Body of pancreas (tissue), 4 donors: ENCODE results near the gene MACROH2A1. TPM values are rescaled to one million over a fixed set of nuclear protein-coding genes. Genes with fewer than 3 reads are reported as not detected.

Experiments used
- ATAC-seq: fragments of 150-250 bp; one replicate; pipeline ENCODE4 v1.9.1; 2016
- DNase-seq, 4 donors: peaks; one replicate each; pipeline ENCODE4 v3.0.0-alpha.2; 2019
- H3K27ac ChIP-seq, 4 donors: fragments of 200-600 bp; sonication (generic); 1 replicate in 3 of 4; 2 replicates in 1 of 4; pipeline versions ENCODE4 v1.5.1 to v1.6.1; 2016 to 2019; ENCODE audit warnings: mild to moderate bottlenecking in 1 of 4, mixed read lengths in 1 of 4, moderate library complexity in 1 of 4
- H3K27me3 ChIP-seq, 2 donors: fragments of 200-600 bp; sonication (generic); one replicate each; pipeline ENCODE4 v1.6.0; 2016; ENCODE audit warnings: mild to moderate bottlenecking in 1 of 2
- H3K36me3 ChIP-seq, 2 donors: fragments of 200-600 bp; sonication (generic); replicated peaks in 1 of 2; 2 replicates each; pipeline ENCODE4 v1.5.1; 2016; ENCODE audit warnings: low read depth in 2 of 2; ENCODE audit not compliant: insufficient read depth in 1 of 2
- H3K4me1 ChIP-seq: fragments of 200-600 bp; sonication (generic); one replicate; pipeline ENCODE4 v1.6.0; 2016
- H3K4me3 ChIP-seq, 2 donors: fragments of 200-600 bp; sonication (generic); 1 replicate in 1 of 2; 2 replicates in 1 of 2; pipeline ENCODE4 v1.5.1; 2016 to 2019
- H3K9me3 ChIP-seq, 3 donors: fragments of 200-600 bp; sonication (generic); 1 replicate in 2 of 3; 2 replicates in 1 of 3; pipeline ENCODE4 v1.5.1; 2016
- CTCF ChIP-seq, 7 experiments: fragments of 450-650 bp in 4 of 7; fragments of 200-600 bp in 3 of 7; sonication (generic) in 3 of 7; IDR thresholded peaks; one replicate each; pipeline ENCODE4 v1.5.1; 2016 to 2019; ENCODE audit warnings: antibody characterized with exemption in 7 of 7
- POLR2A ChIP-seq, 3 donors: fragments of 450-650 bp; IDR thresholded peaks; one replicate each; pipeline ENCODE4 v1.6.1; 2016; ENCODE audit warnings: antibody characterized with exemption in 3 of 3, mild to moderate bottlenecking in 2 of 3
- WGBS, 2 donors: methylation state at CpG; one replicate each; pipeline ENCODE4 v1.1.5; 2017; 5-methylcytosine and 5-hydroxymethylcytosine counted together
- intact Hi-C: fragments of 100-400 bp; cut with DNase I; formaldehyde crosslinking; loops from one replicate; pipeline ENCODE4 v1.15.1; 2023
- total RNA-seq, 2 donors: library from RNA; depleted of rRNA; stranded (reverse); fragments of >200 nt; gene quantifications; one replicate each; pipeline ENCODE4 v1.1.0, GENCODE V29; 2016

Gene MACROH2A1
- total RNA-seq, 2 donors from 2014 or later, result 78.9 to 142 TPM

GRCh38 chr5:135349886-135350285 is 49.1 kb downstream of the MACROH2A1 start:
- no peak for TF ChIP-seq POLR2A (IDR thresholded peaks at IDR 0.05)

DNA sequence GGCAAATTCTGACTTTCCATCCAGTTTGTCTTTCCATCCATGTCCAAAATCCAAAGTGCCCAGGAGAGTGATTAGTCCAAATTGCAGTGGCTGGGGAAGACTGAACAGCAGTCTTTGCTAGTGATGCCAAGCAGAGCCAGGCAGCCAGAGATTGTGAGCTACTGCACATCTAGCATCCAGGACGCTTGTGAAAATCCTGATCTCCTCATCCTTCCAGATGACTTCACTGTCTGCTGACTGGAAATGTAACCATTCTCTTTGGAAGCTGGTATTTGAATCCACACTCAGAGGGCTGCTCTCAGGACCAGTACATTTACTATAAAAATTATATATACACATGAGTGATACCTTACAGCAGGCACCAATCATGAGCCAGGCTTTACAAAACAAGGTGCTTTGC is 49.6 kb downstream of the MACROH2A1 start:
- H3K9me3 ChIP-seq, result no peaks in the 10 kb centered on the region
- H3K27me3 ChIP-seq, result no peaks in the 10 kb centered on the region
- 81 to 87% methylated on average over 1 of the region's 1 CpG for WGBS, 2 donors
- H3K4me3 ChIP-seq, result no peak overlapping the region
- intact Hi-C loops, result no loop called here
- H3K4me1 ChIP-seq, result no peaks in the 10 kb centered on the region
- H3K36me3 ChIP-seq, result peaks cover 0 to 7% of the 10 kb centered on the region in 2 donors
- DNase-seq (no peak), ATAC-seq (no peak)
- no peak overlapping the region for H3K27ac ChIP-seq
- TF ChIP-seq CTCF (IDR thresholded peaks at IDR 0.05), result no peak
- TF ChIP-seq POLR2A (IDR thresholded peaks at IDR 0.05), result no peak

More at GRCh38 chr5:135349886-135350285, 49.1 kb downstream of the MACROH2A1 start:
- H3K9me3 ChIP-seq, result no peaks in the 10 kb centered on the region
- no peaks in the 10 kb centered on the region for H3K27me3 ChIP-seq
- peaks cover 0 to 7% of the 10 kb centered on the region in 2 donors for H3K36me3 ChIP-seq
- H3K4me3 ChIP-seq, result no peak overlapping the region
- ATAC-seq (no peak), DNase-seq (no peak)
- no peak overlapping the region for H3K27ac ChIP-seq
- H3K4me1 ChIP-seq, result no peaks in the 10 kb centered on the region
- intact Hi-C loops, result no loop called here

DNA sequence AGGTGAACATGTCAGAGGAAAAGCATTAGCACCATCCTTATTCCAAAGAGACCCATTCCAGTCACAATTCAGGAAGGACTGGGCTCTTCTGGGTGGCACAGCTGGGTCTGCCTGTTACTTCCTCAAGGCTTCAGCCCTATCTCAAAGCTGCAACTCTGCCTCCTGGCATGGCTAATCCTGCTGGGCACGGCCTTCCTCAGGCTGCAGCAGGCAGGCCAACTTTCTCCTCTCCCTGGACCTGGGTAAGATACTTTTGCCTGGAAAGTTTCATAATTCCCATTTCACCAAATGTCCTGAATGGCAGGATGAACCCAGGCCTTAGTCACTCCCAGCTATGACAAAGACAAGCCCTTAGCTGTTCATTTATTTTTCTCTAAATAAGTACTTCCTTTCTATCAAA is 50.1 kb downstream of the MACROH2A1 start:
- WGBS, 2 donors, result 80 to 87% methylated on average over 1 of the region's 1 CpG
- no peak overlapping the region for H3K27ac ChIP-seq
- DNase-seq (no peak), ATAC-seq (no peak)
- no peak overlapping the region for H3K4me3 ChIP-seq
- no peaks in the 10 kb centered on the region for H3K27me3 ChIP-seq
- no peaks in the 10 kb centered on the region for H3K9me3 ChIP-seq
- H3K36me3 ChIP-seq, result peaks cover 0 to 8% of the 10 kb centered on the region in 2 donors
- no peaks in the 10 kb centered on the region for H3K4me1 ChIP-seq
- TF ChIP-seq POLR2A (IDR thresholded peaks at IDR 0.05) (no peak), CTCF (IDR thresholded peaks at IDR 0.05) (no peak)
- intact Hi-C loops, result no loop called here

- TF ChIP-seq POLR2A (IDR thresholded peaks at IDR 0.05) (no peak), CTCF (IDR thresholded peaks at IDR 0.05) (no peak)
- Histone ChIP-seq H3K27ac (no peak overlapping the region), H3K27me3 (no peaks in the 10 kb centered on the region), H3K4me1 (no peaks in the 10 kb centered on the region), H3K9me3 (no peaks in the 10 kb centered on the region), H3K4me3 (no peak overlapping the region), H3K36me3 (peaks cover 0 to 15% of the 10 kb centered on the region in 2 donors)
- ATAC-seq, result no peak
- no peak for DNase-seq
- 97 to 100% methylated on average over 3 to 4 of the region's 4 CpGs for WGBS, 2 donors
- intact Hi-C loops, result no loop called here
Observed at GRCh38 chr5:135347392-135347791, 51.6 kb downstream of the MACROH2A1 start.

DNA sequence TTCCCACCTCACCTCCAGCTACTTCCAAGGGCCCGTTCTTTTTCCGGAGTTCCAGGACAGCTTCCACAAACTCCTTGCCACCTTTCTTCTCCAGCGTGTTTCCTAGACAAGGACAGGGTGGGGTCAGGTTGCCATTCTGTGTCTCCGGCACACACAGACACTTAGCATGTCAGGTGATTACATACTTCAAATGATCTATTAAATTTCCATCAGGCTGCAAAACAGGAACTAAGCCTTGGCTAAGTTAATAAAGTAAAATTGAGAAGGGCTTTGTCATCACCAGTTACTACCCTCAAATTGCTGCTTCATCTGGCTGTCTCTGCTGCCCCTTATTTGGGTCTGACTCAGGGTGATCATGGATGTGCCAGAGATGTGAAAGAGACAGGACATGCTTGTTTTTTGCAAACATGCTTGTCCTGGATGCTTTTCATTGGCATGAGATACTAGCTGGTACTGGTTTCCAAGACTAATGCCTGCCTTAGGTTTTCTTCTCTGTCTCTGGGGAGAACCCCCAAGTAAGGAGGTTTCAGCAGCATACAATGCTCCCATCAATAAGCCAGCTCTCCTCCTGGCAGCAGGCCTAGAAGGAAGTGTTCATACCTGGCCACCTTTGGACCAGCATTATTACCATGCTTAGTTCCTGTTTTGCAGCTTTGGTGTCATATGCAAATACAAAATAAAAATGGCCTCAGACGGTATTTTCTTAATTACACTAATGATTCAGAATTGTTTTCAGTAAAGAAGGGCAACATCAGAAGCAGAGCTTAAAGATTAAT is 52.9 kb downstream of the MACROH2A1 start:
- TF ChIP-seq POLR2A (IDR thresholded peaks at IDR 0.05), result no peak
- TF ChIP-seq CTCF (IDR thresholded peaks at IDR 0.05), result no peak
- H3K27me3 ChIP-seq, result no peaks in the 10 kb centered on the region
- no peak overlapping the region for H3K4me3 ChIP-seq
- DNase-seq (no peak), ATAC-seq (no peak)
- intact Hi-C loops, result no loop called here
- WGBS, 2 donors, result 84% methylated on average over 5 of the region's 5 CpGs
- peaks cover 0 to 18% of the 10 kb centered on the region in 2 donors for H3K36me3 ChIP-seq
- H3K27ac ChIP-seq, result no peak overlapping the region
- no peaks in the 10 kb centered on the region for H3K4me1 ChIP-seq
- H3K9me3 ChIP-seq, result no peaks in the 10 kb centered on the region
